ENCODE data around the gene GALNT10. TPM values are rescaled to one million over a fixed set of nuclear protein-coding genes. Genes with fewer than 3 reads are reported as not detected.

GALNT10 gene
- total RNA-seq, 1 donor from 2014 or later = 20.6 TPM

DNA sequence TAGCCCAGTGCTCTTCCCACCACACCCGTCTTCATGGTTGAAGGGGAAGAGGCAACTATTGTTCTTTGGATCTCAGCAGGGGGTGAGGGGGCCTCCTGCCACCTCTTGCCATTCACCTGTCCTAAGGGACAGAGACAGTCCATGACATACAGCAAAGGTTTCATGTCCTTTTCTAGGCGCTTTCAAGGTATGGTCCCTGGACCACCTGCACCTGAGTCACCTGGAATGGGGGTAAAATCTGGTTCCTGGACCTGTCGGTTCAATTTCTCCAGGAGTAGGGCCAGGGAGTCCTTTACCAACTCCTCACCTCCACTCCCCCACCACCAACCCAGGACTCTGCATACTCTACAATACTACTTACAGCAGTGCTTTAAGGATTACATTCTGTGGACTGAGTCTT, 221.8 kb downstream of the GALNT10 start:
- H3K4me1 Mint-ChIP-seq (ENCODE audit: low read depth) = peaks cover 2% of the 10 kb centered on the region
- H3K4me3 Mint-ChIP-seq (ENCODE audit: low read depth) = no peak overlapping the region

GRCh38 chr5:154412925-154413324, 222.4 kb downstream of the GALNT10 start:
- Mint-ChIP-seq H3K27ac (no peak overlapping the region), H3K4me3 (ENCODE audit: low read depth) (no peak overlapping the region), H3K36me3 (ENCODE audit: insufficient read depth) (peaks cover 2% of the 10 kb centered on the region), H3K4me1 (ENCODE audit: low read depth) (peaks cover 1% of the 10 kb centered on the region), H3K27me3 (no peaks in the 10 kb centered on the region), H3K9me3 (ENCODE audit: low read depth) (no peaks in the 10 kb centered on the region)
- TF ChIP-seq, protein P1, sequence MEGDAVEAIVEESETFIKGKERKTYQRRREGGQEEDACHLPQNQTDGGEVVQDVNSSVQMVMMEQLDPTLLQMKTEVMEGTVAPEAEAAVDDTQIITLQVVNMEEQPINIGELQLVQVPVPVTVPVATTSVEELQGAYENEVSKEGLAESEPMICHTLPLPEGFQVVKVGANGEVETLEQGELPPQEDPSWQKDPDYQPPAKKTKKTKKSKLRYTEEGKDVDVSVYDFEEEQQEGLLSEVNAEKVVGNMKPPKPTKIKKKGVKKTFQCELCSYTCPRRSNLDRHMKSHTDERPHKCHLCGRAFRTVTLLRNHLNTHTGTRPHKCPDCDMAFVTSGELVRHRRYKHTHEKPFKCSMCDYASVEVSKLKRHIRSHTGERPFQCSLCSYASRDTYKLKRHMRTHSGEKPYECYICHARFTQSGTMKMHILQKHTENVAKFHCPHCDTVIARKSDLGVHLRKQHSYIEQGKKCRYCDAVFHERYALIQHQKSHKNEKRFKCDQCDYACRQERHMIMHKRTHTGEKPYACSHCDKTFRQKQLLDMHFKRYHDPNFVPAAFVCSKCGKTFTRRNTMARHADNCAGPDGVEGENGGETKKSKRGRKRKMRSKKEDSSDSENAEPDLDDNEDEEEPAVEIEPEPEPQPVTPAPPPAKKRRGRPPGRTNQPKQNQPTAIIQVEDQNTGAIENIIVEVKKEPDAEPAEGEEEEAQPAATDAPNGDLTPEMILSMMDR (IDR thresholded peaks at IDR 0.05; ENCODE audit: unreplicated experiment) = no peak
- no peak for DNase-seq (ENCODE audit: low spot score, unreplicated experiment)

More for the DNA sequence above, 221.8 kb downstream of the GALNT10 start:
- peaks cover 2% of the 10 kb centered on the region for H3K36me3 Mint-ChIP-seq (ENCODE audit: insufficient read depth)
- TF ChIP-seq, protein P1 (IDR thresholded peaks at IDR 0.05; ENCODE audit: unreplicated experiment) = no peak
- DNase-seq (ENCODE audit: low spot score, unreplicated experiment) = no peak
- no peaks in the 10 kb centered on the region for H3K9me3 Mint-ChIP-seq (ENCODE audit: low read depth)
- H3K27ac Mint-ChIP-seq = no peak overlapping the region
- H3K27me3 Mint-ChIP-seq = no peaks in the 10 kb centered on the region

DNA sequence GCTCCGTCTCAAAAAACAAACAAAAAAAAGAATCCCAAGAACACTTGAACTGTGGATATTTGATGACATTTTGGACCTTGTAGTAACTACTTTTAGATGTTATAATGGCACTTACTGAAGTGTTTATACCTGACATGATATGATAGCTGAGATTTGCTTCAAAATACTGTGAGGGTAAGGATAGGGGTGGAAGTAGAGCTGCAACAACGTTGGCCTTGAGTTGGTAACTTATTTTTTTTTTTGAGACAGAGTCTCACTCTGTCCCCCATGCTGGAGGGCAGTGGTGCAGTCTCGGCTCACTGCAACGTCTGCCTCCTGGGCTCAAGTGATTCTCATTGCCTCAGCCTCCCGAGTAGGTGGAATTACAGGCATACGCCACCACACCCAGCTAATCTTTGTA, 224.6 kb downstream of the GALNT10 start:
- TF ChIP-seq, protein P1 (IDR thresholded peaks at IDR 0.05; ENCODE audit: unreplicated experiment) = no peak
- no peak overlapping the region for H3K27ac Mint-ChIP-seq
- peaks cover 4% of the 10 kb centered on the region for H3K4me1 Mint-ChIP-seq (ENCODE audit: low read depth)
- peaks cover 4% of the 10 kb centered on the region for H3K36me3 Mint-ChIP-seq (ENCODE audit: insufficient read depth)
- peaks cover 4% of the 10 kb centered on the region for H3K27me3 Mint-ChIP-seq
- no peaks in the 10 kb centered on the region for H3K9me3 Mint-ChIP-seq (ENCODE audit: low read depth)
- no peak overlapping the region for H3K4me3 Mint-ChIP-seq (ENCODE audit: low read depth)
- DNase-seq (ENCODE audit: low spot score, unreplicated experiment) = no peak

GRCh38 chr5:154418344-154418820, 227.8 kb downstream of the GALNT10 start:
- DNase-seq (ENCODE audit: low spot score, unreplicated experiment) = no peak
- TF ChIP-seq, protein P1 (IDR thresholded peaks at IDR 0.05; ENCODE audit: unreplicated experiment) = no peak
- H3K27me3 Mint-ChIP-seq = peaks cover 14% of the 10 kb centered on the region
- H3K4me3 Mint-ChIP-seq (ENCODE audit: low read depth) = no peak overlapping the region
- peaks cover 12% of the 10 kb centered on the region for H3K36me3 Mint-ChIP-seq (ENCODE audit: insufficient read depth)
- H3K9me3 Mint-ChIP-seq (ENCODE audit: low read depth) = peaks cover 9% of the 10 kb centered on the region
- no peak overlapping the region for H3K27ac Mint-ChIP-seq
- peaks cover 4% of the 10 kb centered on the region for H3K4me1 Mint-ChIP-seq (ENCODE audit: low read depth)

- TF ChIP-seq, protein P1 (IDR thresholded peaks at IDR 0.05; ENCODE audit: unreplicated experiment) = no peak
- Mint-ChIP-seq H3K9me3 (ENCODE audit: low read depth) (peaks cover 10% of the 10 kb centered on the region), H3K4me1 (ENCODE audit: low read depth) (peaks cover 11% of the 10 kb centered on the region), H3K36me3 (ENCODE audit: insufficient read depth) (peaks cover 12% of the 10 kb centered on the region), H3K27me3 (peaks cover 14% of the 10 kb centered on the region), H3K4me3 (ENCODE audit: low read depth) (no peak overlapping the region), H3K27ac (no peak overlapping the region)
- DNase-seq (ENCODE audit: low spot score, unreplicated experiment) = no peak
These were observed 228.7 kb downstream of the GALNT10 start for GRCh38 chr5:154419236-154419635.

All from progenitor cell of endocrine pancreas (in vitro differentiated cells).